ENCODE results near the gene TP53INP2. TPM values are rescaled to one million over a fixed set of nuclear protein-coding genes. Genes with fewer than 3 reads are reported as not detected.
"Not testable (repeated sequence)": the region's sequence is repeated elsewhere in the genome, so short reads cannot be mapped to it uniquely, and the experiment has no call there.

The TP53INP2 gene, protein sequence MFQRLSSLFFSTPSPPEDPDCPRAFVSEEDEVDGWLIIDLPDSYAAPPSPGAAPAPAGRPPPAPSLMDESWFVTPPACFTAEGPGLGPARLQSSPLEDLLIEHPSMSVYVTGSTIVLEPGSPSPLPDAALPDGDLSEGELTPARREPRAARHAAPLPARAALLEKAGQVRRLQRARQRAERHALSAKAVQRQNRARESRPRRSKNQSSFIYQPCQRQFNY
- 11.8 to 13.1 TPM (median 12.0 TPM) in 3 replicates for total RNA-seq

DNA sequence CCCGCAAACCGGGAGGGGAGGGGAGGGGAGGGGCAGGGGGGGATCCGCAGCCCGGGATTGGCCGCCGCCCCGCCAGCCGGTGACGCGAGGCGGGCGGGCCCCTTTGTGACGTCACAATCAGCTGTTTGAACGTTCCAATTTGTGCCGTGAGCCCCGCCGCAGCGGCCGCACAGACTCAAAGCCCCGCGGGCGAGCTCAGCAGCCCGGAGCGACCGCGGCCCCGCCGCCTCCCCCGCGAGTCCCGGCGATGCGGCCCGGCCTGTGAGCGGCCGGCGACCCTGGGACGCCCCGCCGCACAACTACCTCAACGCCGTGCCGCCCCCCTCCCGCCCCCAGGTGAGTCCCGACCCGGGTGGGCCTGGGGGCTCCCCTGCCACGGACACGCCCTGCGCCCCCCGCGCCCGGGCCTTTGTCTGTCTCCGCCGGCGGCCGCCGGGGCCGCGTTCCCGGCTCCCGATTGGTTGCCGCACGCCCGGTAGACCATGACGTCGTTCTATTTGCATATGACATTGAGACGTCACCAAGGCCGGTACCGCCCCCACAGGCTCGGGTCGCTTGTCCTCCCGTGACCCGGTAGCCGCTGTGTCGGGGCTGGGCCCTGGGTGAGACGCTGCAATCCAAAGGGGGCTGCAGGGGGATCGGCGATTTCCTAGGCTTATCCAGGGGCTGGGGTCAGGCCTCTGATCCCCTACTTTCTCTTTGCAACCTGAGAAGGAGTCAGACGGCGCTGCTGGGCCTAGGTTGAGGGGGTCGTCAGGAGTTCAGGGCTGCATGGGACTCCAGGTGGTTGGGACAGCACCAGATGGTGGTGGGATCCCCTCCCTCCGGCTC lies at the start of gene TP53INP2:
TSS of gene TP53INP2 (plus strand) at position 168 of the 831 bp plus-strand sequence. CDS start 4,396 bp downstream, outside the sequence.
- Mint-ChIP-seq H3K27ac (peak within 1 kb of the TSS; percentile 96), H3K4me3 (peak within 1 kb of the TSS; percentile 95), H3K4me1 (peaks cover 15% of the 10 kb centered on the region), H3K36me3 (no peaks in the 10 kb centered on the region), H3K27me3 (ENCODE audit: low read depth) (peaks cover 4% of the 10 kb centered on the region), H3K9me3 (no peaks in the 10 kb centered on the region)
- TF ChIP-seq CTCF (IDR thresholded peaks at IDR 0.05; ENCODE audit: unreplicated experiment), result no peak
- peak; percentile 74 to 87 for DNase-seq (ENCODE audit: low spot score in 2 of 2, unreplicated experiment in 2 of 2)

DNA sequence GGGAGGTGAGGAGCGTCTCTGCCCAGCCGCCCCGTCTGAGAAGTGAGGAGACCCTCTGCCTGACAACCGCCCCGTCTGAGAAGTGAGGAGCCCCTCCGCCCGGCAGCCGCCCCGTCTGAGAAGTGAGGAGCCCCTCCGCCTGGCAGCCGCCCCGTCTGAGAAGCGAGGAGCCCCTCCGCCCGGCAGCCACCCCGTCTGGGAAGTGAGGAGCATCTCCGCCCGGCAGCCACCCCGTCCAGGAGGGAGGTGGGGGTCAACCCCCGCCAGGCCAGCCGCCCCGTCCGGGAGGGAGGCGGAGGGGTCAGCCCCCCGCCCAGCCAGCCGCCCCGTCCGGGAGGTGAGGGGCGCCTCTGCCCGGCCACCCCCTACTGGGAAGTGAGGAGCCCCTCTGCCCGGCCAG lies 45.5 kb upstream of the TP53INP2 start:
- DNase-seq (ENCODE audit: low spot score in 2 of 2, unreplicated experiment in 2 of 2); H3K4me1 Mint-ChIP-seq: not testable (repeated sequence)

DNA sequence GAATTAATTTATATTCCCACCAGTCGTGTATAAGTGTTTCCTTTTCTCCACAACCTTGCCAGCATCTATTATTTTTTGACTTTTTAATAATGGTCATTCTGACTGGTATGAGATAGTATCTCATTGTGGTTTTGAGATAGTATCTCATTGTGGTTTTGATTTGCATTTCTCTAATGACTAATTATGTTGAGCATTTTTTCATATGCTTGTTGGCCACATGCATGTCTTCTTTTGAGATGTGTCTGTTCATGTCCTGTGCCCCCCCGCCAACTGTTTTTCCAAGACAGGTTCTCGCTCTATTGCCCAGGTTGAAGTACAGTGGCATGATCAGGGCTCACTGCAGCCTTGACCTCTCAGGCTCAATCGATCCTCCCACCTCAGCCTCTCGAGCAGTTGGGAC lies 42.3 kb upstream of the TP53INP2 start:
- not testable (repeated sequence) for H3K9me3 Mint-ChIP-seq; H3K4me1 Mint-ChIP-seq; H3K4me3 Mint-ChIP-seq; H3K27me3 Mint-ChIP-seq (ENCODE audit: low read depth); DNase-seq (ENCODE audit: low spot score in 2 of 2, unreplicated experiment in 2 of 2); H3K27ac Mint-ChIP-seq
- peaks cover 12% of the 10 kb centered on the region for H3K36me3 Mint-ChIP-seq

More for the DNA sequence above, 45.5 kb upstream of the TP53INP2 start:
- not testable (repeated sequence) for H3K27ac Mint-ChIP-seq; H3K27me3 Mint-ChIP-seq (ENCODE audit: low read depth); H3K9me3 Mint-ChIP-seq; H3K4me3 Mint-ChIP-seq
- H3K36me3 Mint-ChIP-seq, result peaks cover 20% of the 10 kb centered on the region

- no peak overlapping the region for H3K27ac Mint-ChIP-seq
- H3K27me3 Mint-ChIP-seq (ENCODE audit: low read depth), result no peaks in the 10 kb centered on the region
- H3K9me3 Mint-ChIP-seq, result no peaks in the 10 kb centered on the region
- no peak for DNase-seq (ENCODE audit: low spot score in 2 of 2, unreplicated experiment in 2 of 2)
- no peak overlapping the region for H3K4me3 Mint-ChIP-seq
- H3K4me1 Mint-ChIP-seq, result no peaks in the 10 kb centered on the region
- H3K36me3 Mint-ChIP-seq, result peaks cover 7% of the 10 kb centered on the region
- no peak for TF ChIP-seq CTCF (IDR thresholded peaks at IDR 0.05; ENCODE audit: unreplicated experiment)
Observed at GRCh38 chr20:34663213-34663943, 40.8 kb upstream of the TP53INP2 start.

GRCh38 chr20:34664751-34665150 lies 39.4 kb upstream of the TP53INP2 start:
- H3K27ac Mint-ChIP-seq; H3K4me3 Mint-ChIP-seq; H3K36me3 Mint-ChIP-seq; H3K4me1 Mint-ChIP-seq; DNase-seq (ENCODE audit: low spot score in 2 of 2, unreplicated experiment in 2 of 2); H3K27me3 Mint-ChIP-seq (ENCODE audit: low read depth); H3K9me3 Mint-ChIP-seq: not testable (repeated sequence)

- Mint-ChIP-seq H3K9me3 (peaks cover 4% of the 10 kb centered on the region), H3K27me3 (ENCODE audit: low read depth) (no peaks in the 10 kb centered on the region), H3K4me3 (no peak overlapping the region), H3K36me3 (peaks cover 9% of the 10 kb centered on the region), H3K4me1 (no peaks in the 10 kb centered on the region), H3K27ac (no peak overlapping the region)
- TF ChIP-seq CTCF (IDR thresholded peaks at IDR 0.05; ENCODE audit: unreplicated experiment), result no peak
- DNase-seq (ENCODE audit: low spot score in 2 of 2, unreplicated experiment in 2 of 2), result no peak
Observed at GRCh38 chr20:34669094-34669493, 35.0 kb upstream of the TP53INP2 start.

DNA sequence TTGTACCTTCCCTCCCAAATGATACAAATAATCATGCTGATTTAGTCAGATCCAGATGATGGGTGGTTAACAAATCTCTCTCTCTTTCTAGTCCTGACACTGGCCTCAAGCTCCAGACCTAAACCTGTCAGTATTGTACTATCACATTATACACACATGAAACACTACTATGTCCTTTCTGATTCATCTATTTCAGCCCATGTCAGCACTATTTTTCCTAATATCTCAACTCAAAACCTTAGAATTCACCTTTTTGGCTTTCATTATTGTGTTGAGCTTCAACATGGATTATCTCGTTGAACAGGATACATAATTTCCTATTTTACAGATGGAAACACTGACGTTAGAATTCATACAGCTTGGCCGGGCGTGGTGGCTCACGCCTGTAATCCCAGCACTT lies 30.7 kb upstream of the TP53INP2 start:
- Mint-ChIP-seq H3K4me1 (peaks cover 16% of the 10 kb centered on the region), H3K36me3 (peaks cover 4% of the 10 kb centered on the region), H3K4me3 (no peak overlapping the region), H3K27ac (no peak overlapping the region), H3K9me3 (peaks cover 4% of the 10 kb centered on the region), H3K27me3 (ENCODE audit: low read depth) (no peaks in the 10 kb centered on the region)
- DNase-seq (ENCODE audit: low spot score in 2 of 2, unreplicated experiment in 2 of 2), result no peak
- no peak for TF ChIP-seq CTCF (IDR thresholded peaks at IDR 0.05; ENCODE audit: unreplicated experiment)
